IPS DF 6.9 (cell line): Measurements from ENCODE around the gene FCN1.

Experiments
- DNase-seq: peaks from one replicate; pipeline ENCODE4 v3.0.0-alpha.2; 2013; ENCODE audit warnings: low read depth, low spot score
- H3K27ac ChIP-seq: one replicate; pipeline ENCODE4 v1.5.1; 2013; ENCODE audit warnings: low read length, control low read depth
- H3K27me3 ChIP-seq: 2 replicates; pipeline ENCODE4 v1.6.1; 2013; ENCODE audit warnings: mild to moderate bottlenecking, low read length; ENCODE audit not compliant: control insufficient read depth, insufficient read depth
- H3K36me3 ChIP-seq: 2 replicates; pipeline ENCODE4 v1.6.1; 2013; ENCODE audit warnings: low read length; ENCODE audit not compliant: control insufficient read depth, insufficient read depth
- H3K4me1 ChIP-seq: 2 replicates; pipeline ENCODE4 v1.6.1; 2013; ENCODE audit warnings: low read length; ENCODE audit not compliant: control insufficient read depth, insufficient read depth
- H3K4me3 ChIP-seq: 2 replicates; pipeline ENCODE4 v1.5.1; 2013; ENCODE audit warnings: mild to moderate bottlenecking, low read length
- H3K9me3 ChIP-seq: 2 replicates; pipeline ENCODE4 v1.6.1; 2013; ENCODE audit warnings: low read length, inconsistent platforms; ENCODE audit not compliant: control insufficient read depth, insufficient read depth
- WGBS: extraction: QIAGEN DNeasy Blood & Tissue Kit; methylation state at CpG from one replicate; pipeline ENCODE4 v1.1.7; 2013; ENCODE audit warnings: mixed read lengths, missing lambda C conversion rate; ENCODE audit not compliant: insufficient read length, insufficient coverage; 5-methylcytosine and 5-hydroxymethylcytosine counted together

FCN1 gene

DNA sequence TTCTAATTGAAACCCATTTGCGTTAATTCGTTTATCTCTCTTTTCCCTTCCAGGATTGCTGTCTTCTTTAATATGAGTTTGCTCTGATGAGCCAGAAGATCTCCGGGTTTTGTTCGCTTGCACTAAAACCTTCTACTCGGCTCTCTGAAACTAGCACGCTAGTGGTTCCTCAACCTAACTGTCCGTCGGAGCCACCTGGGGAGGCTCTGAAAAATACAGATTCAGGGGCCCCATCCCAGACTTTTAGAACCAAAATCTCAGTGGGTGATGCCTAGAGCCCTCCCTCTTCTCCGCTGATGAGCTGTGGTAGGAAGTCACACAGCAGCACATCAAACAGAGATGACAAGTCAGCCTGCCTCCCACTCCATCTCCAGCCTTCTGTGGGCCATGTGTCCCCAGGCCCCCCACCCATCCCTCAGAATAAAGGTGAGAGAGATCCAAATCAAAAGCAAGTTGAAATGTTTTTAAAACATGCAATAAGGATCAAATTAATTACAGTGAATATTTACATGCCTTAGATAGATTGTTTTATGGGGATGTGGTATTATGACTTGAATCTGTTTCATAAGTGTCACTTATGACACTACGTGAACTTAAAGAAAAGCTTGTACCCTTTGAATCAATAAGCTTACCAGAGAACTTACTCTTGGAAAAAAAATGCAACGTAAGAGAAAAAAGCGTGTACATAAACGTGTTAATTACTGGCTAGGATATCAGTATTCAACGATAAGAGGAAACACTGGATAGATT, 20.7 kb downstream of the FCN1 start:
- H3K27me3 ChIP-seq = no peaks in the 10 kb centered on the region
- WGBS = no CpG with 5 or more reads among the region's 14 CpGs
- DNase-seq = no peak
- H3K27ac ChIP-seq = no peak overlapping the region
- no peaks in the 10 kb centered on the region for H3K36me3 ChIP-seq
- H3K4me1 ChIP-seq = no peaks in the 10 kb centered on the region
- no peak overlapping the region for H3K4me3 ChIP-seq
- no peaks in the 10 kb centered on the region for H3K9me3 ChIP-seq

DNA sequence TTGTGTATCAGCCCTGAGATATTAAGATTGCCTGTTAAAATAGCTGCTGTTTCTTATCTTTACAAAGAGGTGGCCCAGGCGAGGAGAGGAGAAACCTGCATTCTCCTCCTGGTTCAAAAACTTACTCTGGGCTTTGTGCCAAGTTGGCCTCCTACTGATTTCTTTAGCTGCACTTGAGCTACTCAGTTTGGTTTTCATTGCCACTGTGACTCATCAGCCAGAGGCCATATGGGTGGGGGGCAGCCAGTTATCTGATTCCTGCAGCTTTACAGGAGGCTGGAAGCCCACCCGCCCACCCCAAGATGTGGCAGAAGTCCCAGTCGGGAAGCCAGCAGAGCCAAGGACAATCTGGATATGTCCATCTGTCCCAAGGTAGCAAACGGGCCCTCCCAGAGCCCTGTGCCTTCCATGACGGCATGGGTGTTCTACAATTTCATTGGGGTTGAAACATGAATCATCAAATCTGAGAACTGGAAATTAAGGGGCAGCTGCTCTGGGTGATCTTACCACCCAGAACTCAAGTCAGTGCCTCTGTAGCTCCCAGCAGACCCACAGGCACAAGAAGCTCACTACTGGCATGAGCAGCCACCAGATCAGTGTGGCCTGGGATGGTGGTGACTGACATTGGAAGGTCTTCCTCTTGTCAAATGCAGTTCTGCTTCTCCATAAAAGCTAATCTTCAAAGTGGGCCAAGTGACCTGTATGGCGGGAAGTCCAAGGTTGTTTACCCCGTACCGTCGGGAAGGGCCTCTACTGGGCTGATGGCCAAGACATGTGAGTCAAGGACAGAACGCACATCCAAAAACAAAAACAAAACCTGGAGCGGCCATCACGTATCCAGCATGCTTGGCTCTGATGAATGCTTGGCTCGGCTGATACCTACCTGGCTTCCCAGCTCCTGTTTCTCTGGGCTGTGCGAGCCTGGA, 21.5 kb downstream of the FCN1 start:
- no peaks in the 10 kb centered on the region for H3K9me3 ChIP-seq
- WGBS = no CpG with 5 or more reads among the region's 14 CpGs

DNA sequence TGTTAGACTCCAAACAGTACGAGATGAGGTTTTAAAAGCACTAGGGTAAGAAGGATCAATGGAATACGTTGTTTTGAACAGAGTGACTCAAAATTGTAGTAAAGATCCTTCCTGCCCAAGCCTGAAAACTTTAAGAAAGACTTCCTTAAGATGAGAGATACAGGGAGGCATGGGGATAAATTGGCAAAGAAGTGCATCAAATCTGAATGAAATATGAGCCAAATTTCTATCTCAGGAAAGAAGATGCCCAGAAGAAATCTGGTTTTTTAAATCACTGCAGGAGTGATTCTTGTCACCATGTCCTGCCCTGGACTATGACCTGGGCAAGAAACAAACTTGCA, 22.2 kb downstream of the FCN1 start:
- Histone ChIP-seq H3K27me3 (no peaks in the 10 kb centered on the region), H3K36me3 (no peaks in the 10 kb centered on the region), H3K4me3 (no peak overlapping the region), H3K27ac (no peak overlapping the region), H3K9me3 (no peaks in the 10 kb centered on the region), H3K4me1 (no peaks in the 10 kb centered on the region)
- WGBS = no CpG with 5 or more reads among the region's 2 CpGs
- DNase-seq = no peak

More for the DNA sequence above, 21.5 kb downstream of the FCN1 start:
- no peaks in the 10 kb centered on the region for H3K27me3 ChIP-seq
- no peaks in the 10 kb centered on the region for H3K36me3 ChIP-seq
- H3K4me1 ChIP-seq = no peaks in the 10 kb centered on the region
- no peak overlapping the region for H3K4me3 ChIP-seq
- DNase-seq = no peak
- H3K27ac ChIP-seq = no peak overlapping the region

DNA sequence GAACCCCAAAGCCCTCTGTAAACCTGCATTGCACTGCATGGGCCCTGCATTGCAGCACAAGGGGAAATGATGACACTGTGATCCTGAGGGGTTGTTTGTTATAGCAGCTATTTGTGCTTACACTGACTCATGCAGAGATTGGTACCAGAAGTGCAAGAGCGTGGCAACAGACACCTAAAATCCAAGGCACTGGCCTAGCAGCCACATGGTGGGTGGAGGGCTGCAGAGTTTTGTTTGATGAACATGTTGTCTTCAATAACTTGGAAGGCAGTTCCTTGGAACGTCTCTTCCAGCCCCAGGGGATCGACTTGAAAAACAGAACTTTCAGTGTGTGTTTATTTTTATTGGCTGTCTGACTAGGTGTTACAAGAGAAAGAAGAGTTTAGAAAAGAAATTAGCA, 22.6 kb downstream of the FCN1 start:
- Histone ChIP-seq H3K4me3 (no peak overlapping the region), H3K27me3 (no peaks in the 10 kb centered on the region), H3K36me3 (no peaks in the 10 kb centered on the region), H3K4me1 (no peaks in the 10 kb centered on the region), H3K9me3 (no peaks in the 10 kb centered on the region), H3K27ac (no peak overlapping the region)
- no CpG with 5 or more reads among the region's 3 CpGs for WGBS
- no peak for DNase-seq

DNA sequence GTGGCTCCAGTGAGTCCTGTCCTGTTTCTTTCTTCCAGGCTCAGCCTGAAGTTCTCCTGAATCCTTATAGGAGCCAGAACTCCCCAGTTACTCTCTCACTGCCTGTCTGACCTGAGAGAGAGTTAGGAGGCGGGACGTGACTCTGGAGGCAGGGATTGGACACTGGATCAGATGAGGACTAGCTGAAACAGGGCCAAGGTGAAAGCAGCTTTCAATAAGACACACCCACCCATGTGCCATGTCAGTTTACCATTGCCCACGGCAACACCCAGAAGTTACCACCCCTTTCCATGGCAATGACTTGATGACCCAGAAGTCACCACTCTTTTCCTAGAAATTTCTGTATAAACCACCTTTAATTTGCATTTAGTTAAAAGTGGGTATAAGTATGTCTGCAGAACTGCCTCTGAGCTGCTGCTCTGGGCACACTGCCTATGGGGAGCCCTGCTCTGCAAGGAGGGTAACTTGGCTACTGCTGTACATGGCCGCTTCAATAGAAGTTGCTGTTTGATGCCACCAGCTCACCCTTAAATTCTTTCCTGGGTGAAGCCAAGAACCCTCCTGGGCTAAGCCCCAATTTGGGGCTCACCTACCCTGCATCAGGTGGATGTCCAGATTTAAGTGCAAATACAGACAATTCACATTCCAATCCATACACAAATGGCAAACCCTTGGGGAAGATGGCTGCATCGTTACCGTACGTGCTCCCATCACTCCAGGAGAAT, 23.4 kb downstream of the FCN1 start:
- H3K4me3 ChIP-seq = no peak overlapping the region
- H3K9me3 ChIP-seq = no peaks in the 10 kb centered on the region
- no peaks in the 10 kb centered on the region for H3K36me3 ChIP-seq
- no peak for DNase-seq
- no peak overlapping the region for H3K27ac ChIP-seq
- no peaks in the 10 kb centered on the region for H3K4me1 ChIP-seq
- no CpG with 5 or more reads among the region's 7 CpGs for WGBS
- H3K27me3 ChIP-seq = no peaks in the 10 kb centered on the region

DNA sequence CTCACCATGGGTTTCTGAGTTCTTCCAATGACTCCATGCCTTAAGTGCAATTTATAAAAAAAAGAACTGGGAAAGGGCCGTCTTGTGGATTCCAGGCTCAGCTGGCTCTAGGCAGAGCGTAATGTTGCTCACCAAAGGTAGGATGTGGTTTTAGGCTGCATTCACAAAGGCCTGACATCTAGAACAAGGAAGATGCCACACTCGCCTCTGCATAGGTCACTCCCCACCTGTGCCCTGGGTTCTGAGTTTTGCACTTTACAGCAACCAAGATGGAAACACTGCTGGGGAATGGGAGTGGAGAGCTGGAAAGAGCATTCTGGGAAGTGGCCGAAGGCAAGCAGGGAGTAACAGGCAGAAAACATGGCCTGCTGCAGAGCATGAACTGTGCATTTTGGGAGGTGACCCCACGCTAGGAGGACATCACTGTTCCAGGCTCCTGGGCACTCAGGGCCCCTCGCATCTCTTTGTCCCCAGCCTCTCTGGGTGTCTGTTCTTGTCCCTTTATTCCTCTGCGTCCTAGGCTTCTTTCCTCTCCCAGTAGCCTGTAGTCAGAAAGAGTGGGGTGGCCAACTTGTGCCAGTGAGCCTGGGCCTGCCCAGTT, 24.8 kb downstream of the FCN1 start:
- H3K4me1 ChIP-seq = no peaks in the 10 kb centered on the region
- H3K4me3 ChIP-seq = no peak overlapping the region
- no CpG with 5 or more reads among the region's 7 CpGs for WGBS
- no peak overlapping the region for H3K27ac ChIP-seq
- DNase-seq = no peak
- no peaks in the 10 kb centered on the region for H3K27me3 ChIP-seq
- H3K36me3 ChIP-seq = no peaks in the 10 kb centered on the region
- H3K9me3 ChIP-seq = no peaks in the 10 kb centered on the region

DNA sequence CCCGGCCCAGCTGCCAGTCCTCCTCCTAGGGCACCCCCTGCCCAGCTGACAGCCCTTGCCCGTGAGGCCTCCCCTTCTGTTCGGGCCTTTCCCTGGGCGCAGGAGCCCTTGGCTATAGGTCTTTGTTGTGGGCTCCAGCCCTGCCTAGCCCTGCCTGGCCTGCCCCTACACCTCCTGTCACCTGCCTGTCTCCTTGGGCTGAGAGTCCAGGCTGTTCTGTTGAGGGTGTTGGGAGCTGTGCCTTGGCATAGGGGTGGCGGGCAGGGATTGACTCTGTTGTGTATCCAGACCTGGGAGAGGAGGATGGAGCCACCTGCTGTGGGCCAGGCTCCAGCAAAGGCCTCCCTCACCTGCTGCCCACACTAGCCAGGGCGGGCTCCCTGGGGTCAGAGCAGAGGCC, 25.5 kb downstream of the FCN1 start:
- Histone ChIP-seq H3K36me3 (no peaks in the 10 kb centered on the region), H3K27me3 (no peaks in the 10 kb centered on the region), H3K27ac (no peak overlapping the region), H3K4me1 (no peaks in the 10 kb centered on the region), H3K9me3 (no peaks in the 10 kb centered on the region), H3K4me3 (no peak overlapping the region)
- no CpG with 5 or more reads among the region's 6 CpGs for WGBS
- no peak for DNase-seq

DNA sequence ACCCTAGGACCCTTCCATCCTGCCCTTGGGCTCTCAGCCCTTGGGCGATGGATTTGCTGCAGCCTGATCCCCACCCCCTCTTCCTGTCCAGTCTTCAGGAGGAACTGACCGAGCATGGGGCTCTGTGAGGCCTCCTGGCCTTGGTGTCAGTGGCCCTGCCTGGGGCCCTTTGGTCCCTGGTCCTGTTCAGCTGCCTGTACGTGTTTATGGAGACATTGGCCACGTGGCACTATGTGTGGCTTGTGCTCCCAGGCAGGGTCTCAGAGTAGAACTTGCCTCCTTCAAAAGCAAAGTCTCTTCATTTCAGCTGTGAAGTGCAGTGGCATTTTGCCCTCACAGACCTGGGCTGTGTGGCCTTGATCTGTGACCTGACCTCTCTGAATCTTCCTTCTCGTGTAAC, 26.0 kb downstream of the FCN1 start:
- H3K4me1 ChIP-seq = no peaks in the 10 kb centered on the region
- no peak overlapping the region for H3K4me3 ChIP-seq
- H3K27me3 ChIP-seq = no peaks in the 10 kb centered on the region
- H3K27ac ChIP-seq = no peak overlapping the region
- DNase-seq = no peak
- H3K9me3 ChIP-seq = no peaks in the 10 kb centered on the region
- H3K36me3 ChIP-seq = no peaks in the 10 kb centered on the region
- WGBS = no CpG with 5 or more reads among the region's 5 CpGs

DNA sequence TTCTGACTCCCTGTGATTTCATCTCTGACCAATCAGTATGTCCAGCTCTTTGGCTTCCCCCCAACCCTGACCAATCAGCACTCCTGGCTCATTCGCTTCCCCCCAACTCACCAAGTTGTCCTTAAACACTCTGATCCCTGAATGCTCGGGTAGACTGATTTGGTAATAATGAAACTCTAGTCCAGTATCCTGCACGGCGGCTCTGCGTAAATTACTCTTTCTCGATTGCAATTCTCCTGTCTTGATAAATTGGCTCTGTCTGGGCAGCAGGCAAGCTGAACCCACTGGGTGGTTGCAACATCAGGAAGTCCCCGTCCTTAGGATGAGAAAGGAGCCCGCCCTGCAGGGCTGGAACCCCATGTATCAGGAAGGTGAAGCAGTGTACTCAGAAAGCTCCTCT, 26.7 kb downstream of the FCN1 start:
- no peak for DNase-seq
- no peak overlapping the region for H3K27ac ChIP-seq
- no CpG with 5 or more reads among the region's 8 CpGs for WGBS
- no peaks in the 10 kb centered on the region for H3K4me1 ChIP-seq
- no peaks in the 10 kb centered on the region for H3K36me3 ChIP-seq
- H3K27me3 ChIP-seq = no peaks in the 10 kb centered on the region
- no peak overlapping the region for H3K4me3 ChIP-seq
- H3K9me3 ChIP-seq = no peaks in the 10 kb centered on the region

DNA sequence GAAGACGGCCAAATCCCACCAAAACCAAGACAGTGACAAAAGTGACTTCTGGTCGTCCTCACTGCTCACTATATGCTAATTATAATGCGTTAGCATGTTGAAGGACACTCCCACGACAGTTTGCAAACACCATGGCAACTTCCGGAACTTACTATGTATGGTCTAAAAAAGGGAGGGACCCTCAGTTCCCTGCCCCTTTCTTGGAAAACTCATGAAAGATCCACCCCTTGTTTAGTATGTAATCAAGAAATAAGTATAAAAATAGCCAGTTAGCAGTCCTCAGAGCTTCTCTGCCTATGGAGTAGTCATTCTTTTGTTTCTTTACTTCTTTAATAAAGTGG, 27.6 kb downstream of the FCN1 start:
- no CpG with 5 or more reads among the region's 5 CpGs for WGBS
- Histone ChIP-seq H3K9me3 (no peaks in the 10 kb centered on the region), H3K4me3 (no peak overlapping the region), H3K27ac (no peak overlapping the region), H3K4me1 (no peaks in the 10 kb centered on the region), H3K27me3 (no peaks in the 10 kb centered on the region), H3K36me3 (no peaks in the 10 kb centered on the region)
- no peak for DNase-seq
